B cell (primary cell): ENCODE data around the gene AK8. TPM values are rescaled to one million over a fixed set of nuclear protein-coding genes. Genes with fewer than 3 reads are reported as not detected.

Source experiments
- ATAC-seq: fragments of 200-7000 bp; cut with Tn5 transposase; one replicate; pipeline ENCODE4 v1.10.0; 2021; ENCODE audit warnings: low read depth, mild to moderate bottlenecking, moderate number of reproducible peaks, moderate library complexity
- CTCF ChIA-PET: fragments of 350-600 bp; sonication (Branson Sonifier 250); formaldehyde crosslinking; loops from one replicate; lab custom pipeline; 2021; ENCODE audit warnings: antibody characterized with exemption, inconsistent platforms; lab: Charles Lee
- POLR2A ChIA-PET: fragments of 350-600 bp; sonication (Branson Sonifier 250); formaldehyde crosslinking; loops from one replicate; lab custom pipeline; 2021; ENCODE audit warnings: antibody characterized with exemption; lab: Charles Lee
- DNase-seq: peaks from one replicate; pipeline ENCODE4 v3.0.0; 2013
- H2AFZ ChIP-seq: 2 replicates; pipeline ENCODE4 v1.6.1; 2012; ENCODE audit warnings: mild to moderate bottlenecking, low read depth, low read length; ENCODE audit not compliant: insufficient read depth, poor library complexity, severe bottlenecking
- H3K27ac ChIP-seq, 2 donors: 1 replicate in 1 of 2; 2 replicates in 1 of 2; pipeline ENCODE4 v1.5.1; 2012 to 2013; ENCODE audit warnings: low read length in 2 of 2, mild to moderate bottlenecking in 2 of 2, moderate library complexity in 1 of 2
- H3K27me3 ChIP-seq, 4 experiments: fragments of 200-600 bp in 1 of 4; sonication (generic) in 1 of 4; replicated peaks in 1 of 4; 1 replicate in 2 of 4; 2 replicates in 2 of 4; pipeline versions ENCODE4 v1.6.1 to v1.7.0; 2013 to 2016; ENCODE audit warnings: low read length in 3 of 4, mild to moderate bottlenecking in 2 of 4, mixed read lengths in 1 of 4, moderate library complexity in 1 of 4; ENCODE audit not compliant: insufficient read depth in 4 of 4, control insufficient read depth in 3 of 4; ENCODE audit errors: control extremely low read depth in 1 of 4
- H3K36me3 ChIP-seq, 2 experiments: replicated peaks in 1 of 2; 1 replicate in 1 of 2; 2 replicates in 1 of 2; pipeline versions ENCODE4 v1.6.1 to v1.7.1; 2013; ENCODE audit warnings: low read length in 1 of 2; ENCODE audit not compliant: insufficient read depth in 2 of 2, control insufficient read depth in 1 of 2; ENCODE audit errors: control extremely low read depth in 1 of 2, extremely low read depth in 1 of 2
- H3K4me1 ChIP-seq, 2 donors: fragments of 200-600 bp in 1 of 2; sonication (generic) in 1 of 2; 1 replicate in 1 of 2; 2 replicates in 1 of 2; pipeline versions ENCODE4 v1.5.1 to v1.6.1; 2013 to 2017; ENCODE audit warnings: low read length in 2 of 2; ENCODE audit not compliant: control insufficient read depth in 2 of 2, insufficient read depth in 2 of 2
- H3K4me2 ChIP-seq: replicated peaks from 2 replicates; pipeline ENCODE3; 2012; ENCODE audit warnings: mild to moderate bottlenecking, low read depth, low read length; ENCODE audit not compliant: poor library complexity, severe bottlenecking
- H3K4me3 ChIP-seq, 5 experiments: fragments of 200-600 bp in 1 of 5; sonication (generic) in 1 of 5; 1 replicate in 3 of 5; 2 replicates in 2 of 5; pipeline versions ENCODE4 v1.5.1 to v1.7.0; 2011 to 2016; ENCODE audit warnings: low read length in 4 of 5, mild to moderate bottlenecking in 4 of 5, low read depth in 2 of 5, control low read depth in 1 of 5, moderate library complexity in 1 of 5; ENCODE audit not compliant: insufficient read depth in 1 of 5; ENCODE audit errors: control extremely low read depth in 1 of 5, extremely low read depth in 1 of 5
- H3K79me2 ChIP-seq: fragments of 200-600 bp; sonication (generic); one replicate; pipeline ENCODE4 v1.6.0; 2016; ENCODE audit warnings: low read length; ENCODE audit not compliant: control insufficient read depth, insufficient read depth
- H3K9ac ChIP-seq: fragments of 200-600 bp; sonication (generic); 2 replicates; pipeline ENCODE4 v1.6.1; 2017; ENCODE audit warnings: mild to moderate bottlenecking, low read length, moderate library complexity
- H3K9me3 ChIP-seq, 3 donors: one replicate each; pipeline versions ENCODE4 v1.6.1 to v1.7.1; 2013; ENCODE audit warnings: low read length in 2 of 3; ENCODE audit not compliant: control insufficient read depth in 2 of 3, insufficient read depth in 1 of 3; ENCODE audit errors: control extremely low read depth in 1 of 3
- H4K20me1 ChIP-seq: 2 replicates; pipeline ENCODE4 v1.6.0; 2012; ENCODE audit warnings: mild to moderate bottlenecking, low read length; ENCODE audit not compliant: insufficient read depth, control insufficient read depth, poor library complexity, severe bottlenecking
- H3K27ac Mint-ChIP-seq: one replicate; pipeline ENCODE4 v1.8.0; 2021; ENCODE audit warnings: mixed read lengths
- H3K27me3 Mint-ChIP-seq: one replicate; pipeline ENCODE4 v1.8.0; 2021; ENCODE audit warnings: mixed read lengths
- H3K4me1 Mint-ChIP-seq: one replicate; pipeline ENCODE4 v1.8.0; 2021; ENCODE audit warnings: mixed read lengths
- H3K4me3 Mint-ChIP-seq: one replicate; pipeline ENCODE4 v1.8.0; 2021; ENCODE audit warnings: mixed read lengths
- H3K9me3 Mint-ChIP-seq: one replicate; pipeline ENCODE4 v1.8.0; 2022; ENCODE audit warnings: mixed read lengths; ENCODE audit not compliant: insufficient read depth
- CTCF ChIP-seq: fragments of 200-600 bp; IDR thresholded peaks from one replicate; pipeline ENCODE4 v1.8.0; 2022; ENCODE audit warnings: antibody characterized with exemption, mild to moderate bottlenecking
- EZH2 ChIP-seq: IDR thresholded peaks from 2 replicates; pipeline ENCODE4 v1.6.1; 2012; ENCODE audit warnings: borderline replicate concordance, low read depth, mild to moderate bottlenecking, moderate library complexity, low read length; ENCODE audit not compliant: insufficient read depth, poor library complexity, severe bottlenecking
- WGBS: methylation state at CpG from one replicate; pipeline ENCODE4 v1.1.5; 2013; ENCODE audit warnings: missing lambda C conversion rate; ENCODE audit not compliant: insufficient coverage; 5-methylcytosine and 5-hydroxymethylcytosine counted together
- intact Hi-C: fragments of 100-400 bp; cut with micrococcal nuclease; formaldehyde crosslinking; loops from one replicate; pipeline ENCODE4 v1.10.0; 2022
- polyA plus RNA-seq: library from polyadenylated mRNA; depleted of rRNA; stranded (reverse); fragments of >200 nt; gene quantifications from 2 replicates; pipeline ENCODE4 v1.2.3, GENCODE V29; 2012
- total RNA-seq, 2 donors: library from RNA; stranded (reverse); fragments of 120-200 nt in 1 of 2; gene quantifications; 1 replicate in 1 of 2; 2 replicates in 1 of 2; pipeline versions ENCODE4 v1.2.3 to v1.2.4, GENCODE V29; 2013 to 2022

Gene AK8
- total and polyA plus RNA-seq, 2 donors (not counting 1 experiment from before 2014, with no cell fraction given) = 1.9 to 8.6 TPM

- Histone ChIP-seq H3K27ac (no peak overlapping the region), H3K9me3 (no peaks in the 10 kb centered on the region), H3K4me3 (no peak overlapping the region), H3K4me2 (no peak overlapping the region), H2AFZ (no peak overlapping the region), H3K79me2 (no peaks in the 10 kb centered on the region), H3K27me3 (no peaks in the 10 kb centered on the region), H4K20me1 (no peaks in the 10 kb centered on the region), H3K9ac (no peak overlapping the region), H3K36me3 (no peaks in the 10 kb centered on the region), H3K4me1 (no peaks in the 10 kb centered on the region)
- H3K4me3 Mint-ChIP-seq = no peak overlapping the region
- no peak overlapping the region for H3K27ac Mint-ChIP-seq
- H3K4me1 Mint-ChIP-seq = no peaks in the 10 kb centered on the region
- TF ChIP-seq EZH2 (no peak), CTCF (no peak)
- intact Hi-C loops = no loop called here
- no peak for ATAC-seq
- ChIA-PET CTCF (no interaction called here), POLR2A (no interaction called here)
- WGBS = 93% methylated on average over 7 of the region's 9 CpGs
- no peaks in the 10 kb centered on the region for H3K9me3 Mint-ChIP-seq
- peaks cover 10% of the 10 kb centered on the region for H3K27me3 Mint-ChIP-seq
- DNase-seq = no peak
Measured at GRCh38 chr9:132755096-132755495, 123.0 kb downstream of the AK8 start.

DNA sequence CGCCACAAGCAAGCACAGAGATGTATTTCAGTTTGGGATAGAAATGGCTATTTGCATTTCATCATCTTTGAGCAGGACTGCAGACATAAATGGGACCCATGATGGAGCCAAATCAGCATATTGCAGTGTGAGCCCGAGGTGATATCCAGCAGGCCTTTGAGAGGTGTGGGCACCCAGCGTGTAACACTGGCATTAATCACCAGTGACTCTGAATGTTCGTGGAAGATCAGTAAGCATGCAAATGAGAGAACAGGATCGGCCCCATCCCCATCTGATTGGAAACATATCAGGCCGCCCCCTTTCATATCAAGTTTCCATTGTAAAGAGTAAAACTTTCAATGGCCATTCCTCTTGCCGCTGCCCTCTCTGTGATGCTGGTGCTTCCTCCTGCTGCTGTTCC lies 123.8 kb downstream of the AK8 start:
- Histone ChIP-seq H3K4me3 (no peak overlapping the region), H3K27ac (no peak overlapping the region), H3K27me3 (no peaks in the 10 kb centered on the region), H2AFZ (no peak overlapping the region), H3K36me3 (no peaks in the 10 kb centered on the region), H3K79me2 (no peaks in the 10 kb centered on the region), H4K20me1 (no peaks in the 10 kb centered on the region), H3K4me2 (no peak overlapping the region), H3K4me1 (no peaks in the 10 kb centered on the region), H3K9ac (no peak overlapping the region), H3K9me3 (no peaks in the 10 kb centered on the region)
- POLR2A ChIA-PET = no interaction called here
- ATAC-seq (no peak), DNase-seq (no peak)
- 96% methylated on average over 7 of the region's 7 CpGs for WGBS
- H3K9me3 Mint-ChIP-seq = no peaks in the 10 kb centered on the region
- peaks cover 10% of the 10 kb centered on the region for H3K27me3 Mint-ChIP-seq
- TF ChIP-seq EZH2 = no peak
- no peak for TF ChIP-seq CTCF
- no peak overlapping the region for H3K4me3 Mint-ChIP-seq
- CTCF ChIA-PET = no interaction called here
- H3K27ac Mint-ChIP-seq = no peak overlapping the region
- intact Hi-C loops = no loop called here
- no peaks in the 10 kb centered on the region for H3K4me1 Mint-ChIP-seq
